ENCODE measurements around the gene PAQR9.

Gene PAQR9

DNA sequence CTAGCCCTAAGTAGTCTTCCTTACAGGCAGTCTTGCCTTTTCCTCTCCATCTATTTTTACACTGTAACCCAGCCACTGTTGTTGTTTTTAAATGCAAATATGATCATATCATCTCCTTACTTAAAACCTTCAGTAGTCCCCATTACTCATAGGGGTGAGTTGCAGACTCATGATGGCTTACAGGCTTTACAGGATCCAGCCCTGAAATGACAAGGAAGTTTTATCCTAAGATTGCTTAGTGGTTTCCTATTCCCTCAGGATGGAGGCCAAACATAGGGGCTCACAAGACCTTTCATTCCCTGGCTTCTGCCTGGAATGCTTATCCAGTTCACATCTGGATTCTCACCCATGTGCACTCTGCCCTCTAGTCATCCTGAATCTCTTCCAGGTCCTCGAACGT is 46.9 kb downstream of the PAQR9 start:
- DNase-seq (ENCODE audit: low read depth, low spot score) = no peak

DNA sequence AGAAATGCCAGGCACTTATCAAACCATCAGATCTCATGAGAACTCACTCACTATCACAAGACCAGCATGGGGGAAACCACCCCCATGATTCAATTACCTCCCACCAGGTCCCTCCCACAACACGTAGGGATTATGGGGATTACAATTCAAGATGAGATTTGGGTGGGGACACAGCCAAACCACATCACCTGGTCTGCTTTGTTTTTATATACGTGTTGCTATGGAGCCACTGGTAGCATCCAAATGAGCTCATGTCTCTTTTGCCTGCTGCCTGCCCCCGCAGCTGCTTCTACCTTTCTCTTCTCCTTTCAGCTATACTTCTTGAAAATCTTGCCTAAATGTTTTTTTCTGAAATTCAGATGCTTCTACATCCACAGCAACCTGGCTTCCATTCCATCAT is 47.8 kb downstream of the PAQR9 start:
- no peak for DNase-seq (ENCODE audit: low read depth, low spot score)

DNA sequence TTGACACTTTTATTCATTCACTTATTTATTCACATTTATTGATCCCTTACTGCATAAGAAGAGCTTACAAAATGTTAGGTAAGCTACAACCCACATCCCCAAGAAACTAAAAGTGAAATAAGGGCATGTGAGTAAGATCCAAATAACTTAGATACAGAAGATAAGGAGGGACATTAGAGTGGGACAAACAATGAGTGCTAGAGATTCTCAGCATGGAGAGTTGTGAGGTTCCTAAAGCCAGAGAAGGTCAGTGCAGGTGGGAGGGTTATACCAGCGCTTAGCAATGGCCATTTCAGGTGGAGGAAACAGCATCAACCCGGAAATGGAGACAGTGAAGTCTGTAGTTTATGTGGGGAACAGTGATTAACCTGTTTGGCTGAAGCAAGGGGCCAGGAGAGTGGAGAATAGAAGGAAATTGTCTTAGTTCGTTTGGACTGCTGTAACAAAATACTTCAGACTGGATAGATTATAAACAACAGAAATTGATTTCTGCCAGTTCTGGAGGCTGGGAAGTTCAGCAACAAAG is 49.1 kb downstream of the PAQR9 start:
- DNase-seq (ENCODE audit: low read depth, low spot score) = no peak

DNA sequence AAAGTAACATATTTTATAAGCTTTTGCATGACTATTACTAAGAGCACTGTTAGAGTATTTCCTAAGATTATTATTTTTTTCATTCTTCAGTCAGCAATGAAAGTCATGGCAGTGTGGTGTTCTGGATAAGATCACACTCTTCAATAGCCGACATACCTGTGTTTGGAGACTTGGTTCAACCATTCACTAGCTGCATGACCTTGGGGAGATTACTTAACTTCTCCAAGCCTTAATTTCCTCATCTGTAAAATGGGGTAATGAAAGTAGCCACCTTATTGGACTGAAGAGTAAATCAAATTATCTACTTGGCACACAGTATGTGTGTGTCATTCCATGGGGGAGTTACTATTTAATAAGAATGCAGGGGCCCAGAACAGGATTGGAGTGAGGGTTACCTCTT is 50.0 kb downstream of the PAQR9 start:
- DNase-seq (ENCODE audit: low read depth, low spot score) = no peak

DNA sequence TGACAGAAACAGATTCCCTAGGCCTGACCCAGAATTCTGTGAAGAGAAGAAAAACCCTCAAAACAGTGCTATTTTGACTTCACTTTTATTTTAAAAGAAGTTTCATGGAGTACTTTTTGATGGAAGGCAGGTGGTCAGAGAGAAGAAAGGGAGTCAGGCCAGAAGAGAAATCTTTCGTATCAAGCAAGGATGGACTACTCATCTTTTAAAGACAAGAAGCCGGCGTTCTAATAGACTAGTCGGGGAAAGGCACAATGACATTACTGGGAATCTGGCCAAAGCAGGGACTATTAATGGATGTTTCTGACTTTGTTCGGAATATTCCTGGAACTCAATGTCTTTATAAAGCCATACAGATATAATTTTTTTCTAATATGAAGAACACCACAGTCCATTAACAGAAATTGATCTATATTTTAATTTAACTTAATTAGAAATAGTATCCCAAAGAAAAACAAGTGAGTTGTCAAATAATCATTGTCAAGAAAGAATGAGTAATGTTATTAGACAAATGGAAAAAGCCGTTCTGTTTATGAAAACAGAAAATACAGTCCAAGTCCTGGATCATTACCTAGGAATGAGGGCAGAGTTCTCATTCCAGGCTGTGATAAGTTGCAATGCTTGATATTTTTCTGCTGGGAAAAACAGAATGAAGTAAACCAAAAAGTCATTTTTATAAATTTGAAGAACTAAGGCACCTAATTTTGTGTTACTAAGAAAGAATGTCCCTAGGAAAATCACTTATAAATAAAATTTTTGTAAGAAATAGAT is 50.9 kb downstream of the PAQR9 start:
- no peak for DNase-seq (ENCODE audit: low read depth, low spot score)

Data from activated CD4-positive, CD25-positive, alpha-beta regulatory T cell treated with anti-CD3 and anti-CD28 coated beads, Interleukin-2, amount 50 U/mL, for 16 hours (primary cell).